Suprapubic skin (tissue), 4 donors: Measurements from ENCODE around the gene LARP1. TPM values are rescaled to one million over a fixed set of nuclear protein-coding genes. Genes with fewer than 3 reads are reported as not detected.

Experiments
- DNase-seq, 2 donors: peaks; one replicate each; pipeline ENCODE4 v3.0.0-alpha.2; 2019; ENCODE audit warnings: low spot score in 2 of 2
- H3K27ac ChIP-seq: fragments of 200-600 bp; sonication (generic); one replicate; pipeline ENCODE4 v1.5.1; 2019
- H3K27me3 ChIP-seq: fragments of 200-600 bp; sonication (generic); one replicate; pipeline ENCODE4 v1.5.1; 2019
- H3K36me3 ChIP-seq: fragments of 200-600 bp; sonication (generic); one replicate; pipeline ENCODE4 v1.5.1; 2019
- H3K4me1 ChIP-seq: fragments of 200-600 bp; sonication (generic); one replicate; pipeline ENCODE4 v1.5.1; 2019
- H3K4me3 ChIP-seq: fragments of 200-600 bp; sonication (generic); one replicate; pipeline ENCODE4 v1.5.1; 2019; ENCODE audit warnings: mild to moderate bottlenecking
- H3K9me3 ChIP-seq: fragments of 200-600 bp; sonication (generic); one replicate; pipeline ENCODE4 v1.5.1; 2019
- CTCF ChIP-seq, 2 donors: fragments of 200-600 bp in 1 of 2; fragments of 450-650 bp in 1 of 2; sonication (generic) in 1 of 2; IDR thresholded peaks; one replicate each; pipeline ENCODE4 v1.5.1; 2016 to 2019; ENCODE audit warnings: antibody characterized with exemption in 2 of 2, mild to moderate bottlenecking in 1 of 2, moderate library complexity in 1 of 2
- EP300 ChIP-seq: sonication (generic); formaldehyde crosslinking; IDR thresholded peaks from one replicate; pipeline ENCODE4 v1.6.1; 2017; ENCODE audit warnings: antibody characterized with exemption
- POLR2A ChIP-seq, 2 donors: fragments of 450-650 bp; IDR thresholded peaks; one replicate each; pipeline ENCODE4 v1.6.1; 2017; ENCODE audit warnings: antibody characterized with exemption in 2 of 2, mild to moderate bottlenecking in 2 of 2, moderate library complexity in 2 of 2
- POLR2AphosphoS5 ChIP-seq, 3 donors: sonication (generic); formaldehyde crosslinking; IDR thresholded peaks; one replicate each; pipeline ENCODE4 v1.6.1; 2017; ENCODE audit warnings: antibody characterized with exemption in 3 of 3
- WGBS: methylation state at CpG from one replicate; pipeline ENCODE4 v1.1.5; 2018; 5-methylcytosine and 5-hydroxymethylcytosine counted together
- total RNA-seq, 4 donors: library from RNA; depleted of rRNA; stranded (reverse); fragments of >200 nt; gene quantifications; one replicate each; pipeline ENCODE4 v1.1.0, GENCODE V29; 2016

Gene LARP1
- total RNA-seq, 4 donors from 2014 or later, result 98.5 to 127 (median 110) TPM

GRCh38 chr5:154811239-154811638 lies 56.1 kb downstream of the LARP1 start:
- no peak overlapping the region for H3K4me3 ChIP-seq
- no peaks in the 10 kb centered on the region for H3K27me3 ChIP-seq
- no peak overlapping the region for H3K27ac ChIP-seq
- no peak for TF ChIP-seq EP300
- no peak for TF ChIP-seq CTCF (IDR thresholded peaks at IDR 0.05)
- TF ChIP-seq POLR2AphosphoS5 (IDR thresholded peaks at IDR 0.05), result no peak
- TF ChIP-seq POLR2A (IDR thresholded peaks at IDR 0.05), result no peak
- H3K9me3 ChIP-seq, result no peaks in the 10 kb centered on the region
- DNase-seq, result no peak
- H3K4me1 ChIP-seq, result peaks cover 8% of the 10 kb centered on the region
- 91% methylated on average over 7 of the region's 7 CpGs for WGBS
- peaks cover 96% of the 10 kb centered on the region for H3K36me3 ChIP-seq

GRCh38 chr5:154811653-154812465 lies 56.7 kb downstream of the LARP1 start:
- Histone ChIP-seq H3K9me3 (no peaks in the 10 kb centered on the region), H3K27me3 (no peaks in the 10 kb centered on the region), H3K36me3 (peaks cover 96% of the 10 kb centered on the region), H3K27ac (no peak overlapping the region), H3K4me1 (peaks cover 8% of the 10 kb centered on the region), H3K4me3 (no peak overlapping the region)
- WGBS, result 39% methylated on average over 3 of the region's 3 CpGs
- DNase-seq, result no peak
- no peak for TF ChIP-seq POLR2AphosphoS5 (IDR thresholded peaks at IDR 0.05)
- TF ChIP-seq CTCF (IDR thresholded peaks at IDR 0.05), result peak; percentile 81 to 89
- TF ChIP-seq POLR2A (IDR thresholded peaks at IDR 0.05), result no peak

DNA sequence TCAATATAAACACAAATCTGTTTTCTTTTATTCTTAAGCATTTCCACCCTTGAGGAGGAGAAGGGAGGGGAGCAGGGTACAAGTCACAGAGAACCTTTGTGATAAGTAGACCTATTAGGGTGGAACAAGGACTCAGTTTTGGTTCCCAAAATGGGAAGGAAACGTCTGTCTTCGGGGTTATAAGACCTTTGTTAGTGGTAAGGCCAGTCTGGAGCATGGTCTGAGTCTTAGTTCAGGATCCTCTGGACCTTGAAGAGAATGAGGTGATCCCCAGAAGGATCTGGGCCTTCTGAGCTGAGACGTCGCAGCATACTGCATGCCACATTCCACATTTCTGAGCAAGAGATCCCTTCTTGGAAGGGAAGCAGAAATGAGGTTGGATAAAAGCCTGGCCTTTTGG lies 58.0 kb downstream of the LARP1 start:
- peaks cover 96% of the 10 kb centered on the region for H3K36me3 ChIP-seq

DNA sequence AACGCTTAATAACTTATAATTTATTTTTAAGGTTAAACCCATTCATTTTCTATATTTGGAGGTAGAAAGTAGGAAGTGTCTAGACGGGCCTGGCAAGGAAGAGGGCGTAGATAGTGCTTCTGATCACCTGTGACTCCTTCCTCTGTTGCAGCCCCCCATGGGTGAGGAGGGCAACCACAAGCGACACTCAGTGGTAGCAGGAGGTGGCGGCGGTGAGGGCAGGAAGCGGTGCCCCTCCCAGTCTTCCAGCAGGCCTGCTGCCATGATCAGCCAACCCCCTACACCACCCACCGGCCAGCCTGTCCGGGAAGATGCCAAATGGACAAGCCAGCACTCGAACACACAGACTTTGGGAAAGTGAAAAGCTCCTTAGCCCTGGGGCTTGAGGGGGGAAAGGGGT lies 58.6 kb downstream of the LARP1 start:
- H3K36me3 ChIP-seq, result peaks cover 92% of the 10 kb centered on the region

More for the DNA sequence above, 58.0 kb downstream of the LARP1 start:
- no peak for DNase-seq
- TF ChIP-seq CTCF (IDR thresholded peaks at IDR 0.05) (no peak), POLR2A (IDR thresholded peaks at IDR 0.05) (no peak), EP300 (no peak), POLR2AphosphoS5 (IDR thresholded peaks at IDR 0.05) (no peak)
- no peaks in the 10 kb centered on the region for H3K9me3 ChIP-seq
- H3K27me3 ChIP-seq, result no peaks in the 10 kb centered on the region
- peaks cover 8% of the 10 kb centered on the region for H3K4me1 ChIP-seq
- no peak overlapping the region for H3K4me3 ChIP-seq
- H3K27ac ChIP-seq, result no peak overlapping the region
- WGBS, result 78% methylated on average over 4 of the region's 4 CpGs

More for the DNA sequence above, 58.6 kb downstream of the LARP1 start:
- 60% methylated on average over 10 of the region's 10 CpGs for WGBS
- TF ChIP-seq CTCF (IDR thresholded peaks at IDR 0.05) (no peak), POLR2A (IDR thresholded peaks at IDR 0.05) (no peak), EP300 (no peak), POLR2AphosphoS5 (IDR thresholded peaks at IDR 0.05) (no peak)
- peaks cover 8% of the 10 kb centered on the region for H3K4me1 ChIP-seq
- H3K27ac ChIP-seq, result no peak overlapping the region
- no peak overlapping the region for H3K4me3 ChIP-seq
- H3K27me3 ChIP-seq, result no peaks in the 10 kb centered on the region
- peak in 1 of 2 donors; percentile 57 for DNase-seq
- H3K9me3 ChIP-seq, result no peaks in the 10 kb centered on the region
